Measurements from ENCODE around the gene CD82. TPM values are rescaled to one million over a fixed set of nuclear protein-coding genes. Genes with fewer than 3 reads are reported as not detected.

The CD82 gene
- total and polyA plus RNA-seq, 2 donors from 2014 or later, result 59.3 to 94.4 TPM

DNA sequence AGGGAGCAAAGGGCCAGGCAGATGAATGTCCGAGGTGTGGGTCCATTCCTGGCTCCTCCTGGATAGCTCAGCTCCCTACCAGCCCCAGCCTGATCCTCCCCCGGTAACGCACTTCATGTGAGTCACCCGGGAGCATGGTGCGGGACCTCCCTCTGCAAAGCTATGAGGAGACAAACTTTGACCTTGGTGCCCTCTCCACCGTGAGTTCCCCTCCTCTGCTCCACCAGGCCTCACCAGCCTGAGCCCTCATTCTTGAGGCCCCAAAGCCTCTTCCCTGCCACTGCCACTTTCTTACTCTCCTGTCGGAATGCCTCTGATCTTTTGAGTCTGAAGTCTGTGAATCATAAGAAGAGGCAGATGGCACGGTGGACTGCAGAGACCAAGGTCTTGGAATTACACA is 37.4 kb upstream of the CD82 start:
- Histone ChIP-seq H3K9me3 (ENCODE audit: control insufficient read depth in 2 of 3, insufficient read depth in 1 of 3, low read length in 3 of 3) (no peaks in the 10 kb centered on the region), H3K27me3 (ENCODE audit: control insufficient read depth, insufficient read depth, low read length) (no peaks in the 10 kb centered on the region), H3K9ac (ENCODE audit: low read length in 3 of 3) (no peak overlapping the region), H3K36me3 (ENCODE audit: control insufficient read depth in 2 of 3, insufficient read depth in 3 of 3, low read length in 3 of 3) (no peaks in the 10 kb centered on the region), H3K4me1 (ENCODE audit: control insufficient read depth in 2 of 3, insufficient read depth in 2 of 3, low read depth in 1 of 3, low read length in 3 of 3) (no peaks in the 10 kb centered on the region), H3K4me3 (ENCODE audit: low read length in 3 of 3) (no peak overlapping the region), H3K27ac (ENCODE audit: low read depth in 2 of 2, low read length in 2 of 2) (no peak overlapping the region)
- intact Hi-C loops (cut with DNase I), result no loop called here
- TF ChIP-seq, protein P1, sequence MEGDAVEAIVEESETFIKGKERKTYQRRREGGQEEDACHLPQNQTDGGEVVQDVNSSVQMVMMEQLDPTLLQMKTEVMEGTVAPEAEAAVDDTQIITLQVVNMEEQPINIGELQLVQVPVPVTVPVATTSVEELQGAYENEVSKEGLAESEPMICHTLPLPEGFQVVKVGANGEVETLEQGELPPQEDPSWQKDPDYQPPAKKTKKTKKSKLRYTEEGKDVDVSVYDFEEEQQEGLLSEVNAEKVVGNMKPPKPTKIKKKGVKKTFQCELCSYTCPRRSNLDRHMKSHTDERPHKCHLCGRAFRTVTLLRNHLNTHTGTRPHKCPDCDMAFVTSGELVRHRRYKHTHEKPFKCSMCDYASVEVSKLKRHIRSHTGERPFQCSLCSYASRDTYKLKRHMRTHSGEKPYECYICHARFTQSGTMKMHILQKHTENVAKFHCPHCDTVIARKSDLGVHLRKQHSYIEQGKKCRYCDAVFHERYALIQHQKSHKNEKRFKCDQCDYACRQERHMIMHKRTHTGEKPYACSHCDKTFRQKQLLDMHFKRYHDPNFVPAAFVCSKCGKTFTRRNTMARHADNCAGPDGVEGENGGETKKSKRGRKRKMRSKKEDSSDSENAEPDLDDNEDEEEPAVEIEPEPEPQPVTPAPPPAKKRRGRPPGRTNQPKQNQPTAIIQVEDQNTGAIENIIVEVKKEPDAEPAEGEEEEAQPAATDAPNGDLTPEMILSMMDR (IDR thresholded peaks at IDR 0.05; ENCODE audit: borderline replicate concordance, extremely low read depth, insufficient read depth), result no peak
- no peak for FAIRE-seq
- DNase-seq, result no peak

DNA sequence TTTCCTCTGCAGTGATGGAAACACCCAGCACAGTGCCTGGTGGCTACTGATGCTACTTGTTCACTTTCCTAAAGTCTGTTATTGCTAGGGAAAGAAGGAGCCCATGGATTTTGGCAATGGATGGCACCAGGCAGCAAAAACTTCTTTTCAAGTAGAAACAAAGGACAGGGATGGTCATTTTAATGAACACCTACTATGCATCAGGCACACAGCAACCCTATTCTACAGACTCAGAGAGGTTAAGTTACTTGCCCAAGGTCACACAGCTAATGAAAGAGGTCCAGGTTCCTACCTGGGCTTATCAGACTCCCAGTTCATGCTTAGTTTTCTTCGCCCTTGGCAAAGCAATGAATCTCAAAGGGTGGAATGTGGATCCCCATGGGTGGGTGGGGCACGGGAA is 36.9 kb upstream of the CD82 start:
- intact Hi-C loops (cut with DNase I), result no loop called here
- no peak for FAIRE-seq
- no peak for DNase-seq
- Histone ChIP-seq H3K4me1 (ENCODE audit: control insufficient read depth in 2 of 3, insufficient read depth in 2 of 3, low read depth in 1 of 3, low read length in 3 of 3) (no peaks in the 10 kb centered on the region), H3K36me3 (ENCODE audit: control insufficient read depth in 2 of 3, insufficient read depth in 3 of 3, low read length in 3 of 3) (no peaks in the 10 kb centered on the region), H3K9me3 (ENCODE audit: control insufficient read depth in 2 of 3, insufficient read depth in 1 of 3, low read length in 3 of 3) (no peaks in the 10 kb centered on the region), H3K9ac (ENCODE audit: low read length in 3 of 3) (no peak overlapping the region), H3K27me3 (ENCODE audit: control insufficient read depth, insufficient read depth, low read length) (no peaks in the 10 kb centered on the region), H3K27ac (ENCODE audit: low read depth in 2 of 2, low read length in 2 of 2) (no peak overlapping the region), H3K4me3 (ENCODE audit: low read length in 3 of 3) (no peak overlapping the region)
- TF ChIP-seq, protein P1 (IDR thresholded peaks at IDR 0.05; ENCODE audit: borderline replicate concordance, extremely low read depth, insufficient read depth), result no peak

GRCh38 chr11:44529895-44530412 is 35.5 kb upstream of the CD82 start:
- Histone ChIP-seq H3K9ac (ENCODE audit: low read length in 3 of 3) (no peak overlapping the region), H3K27me3 (ENCODE audit: control insufficient read depth, insufficient read depth, low read length) (no peaks in the 10 kb centered on the region), H3K9me3 (ENCODE audit: control insufficient read depth in 2 of 3, insufficient read depth in 1 of 3, low read length in 3 of 3) (no peaks in the 10 kb centered on the region), H3K4me3 (ENCODE audit: low read length in 3 of 3) (no peak overlapping the region), H3K4me1 (ENCODE audit: control insufficient read depth in 2 of 3, insufficient read depth in 2 of 3, low read depth in 1 of 3, low read length in 3 of 3) (no peaks in the 10 kb centered on the region), H3K27ac (ENCODE audit: low read depth in 2 of 2, low read length in 2 of 2) (no peak overlapping the region), H3K36me3 (ENCODE audit: control insufficient read depth in 2 of 3, insufficient read depth in 3 of 3, low read length in 3 of 3) (no peaks in the 10 kb centered on the region)
- TF ChIP-seq, protein P1 (IDR thresholded peaks at IDR 0.05; ENCODE audit: borderline replicate concordance, extremely low read depth, insufficient read depth), result no peak
- intact Hi-C loops (cut with DNase I), result loop anchor here (10.0 kb wide), 1 partner anchor 415 kb away; no protein-coding TSS in a partner anchor
- DNase-seq (no peak), FAIRE-seq (no peak)

Measured in kidney (tissue), 14 donors.